ENCODE measurements around the gene KRTAP2-2. TPM values are rescaled to one million over a fixed set of nuclear protein-coding genes. Genes with fewer than 3 reads are reported as not detected.

KRTAP2-2 gene
- total and polyA plus RNA-seq, 2 donors from 2014 or later, result not detected

- Histone ChIP-seq H3K27ac (ENCODE audit: low read depth in 2 of 2, low read length in 2 of 2) (no peak overlapping the region), H3K36me3 (ENCODE audit: control insufficient read depth in 2 of 3, insufficient read depth in 3 of 3, low read length in 3 of 3) (no peaks in the 10 kb centered on the region), H3K9me3 (ENCODE audit: control insufficient read depth in 2 of 3, insufficient read depth in 1 of 3, low read length in 3 of 3) (no peaks in the 10 kb centered on the region), H3K4me3 (ENCODE audit: low read length in 3 of 3) (no peak overlapping the region), H3K9ac (ENCODE audit: low read length in 3 of 3) (no peak overlapping the region), H3K4me1 (ENCODE audit: control insufficient read depth in 2 of 3, insufficient read depth in 2 of 3, low read depth in 1 of 3, low read length in 3 of 3) (no peaks in the 10 kb centered on the region), H3K27me3 (ENCODE audit: control insufficient read depth, insufficient read depth, low read length) (no peaks in the 10 kb centered on the region)
- no peak for DNase-seq
- no peak for FAIRE-seq
- TF ChIP-seq CTCF (IDR thresholded peaks at IDR 0.05; ENCODE audit: borderline replicate concordance, extremely low read depth, insufficient read depth), result no peak
- intact Hi-C loops (cut with DNase I), result no loop called here
Measured at GRCh38 chr17:41082626-41083025, 27.6 kb upstream of the KRTAP2-2 start.

DNA sequence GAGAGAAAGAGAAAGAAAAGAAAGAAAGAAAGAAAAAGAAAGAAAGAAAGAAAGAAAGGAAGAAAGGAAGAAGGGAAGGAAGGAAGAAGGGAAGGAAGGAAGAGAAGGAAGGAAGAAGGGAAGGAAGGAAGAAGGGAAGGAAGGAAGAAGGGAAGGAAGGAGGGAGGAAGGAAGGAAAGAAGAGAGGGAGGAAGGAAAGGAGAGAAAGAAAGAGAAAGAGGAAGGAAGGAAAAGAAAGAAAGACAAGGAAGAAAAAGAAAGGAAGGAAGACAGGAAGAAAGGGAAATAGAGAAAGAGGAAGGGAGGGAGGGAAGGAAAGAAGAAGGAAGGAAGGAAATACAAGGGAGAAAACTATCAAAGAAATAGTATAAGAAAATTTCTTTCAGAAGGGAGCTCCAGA is 21.8 kb upstream of the KRTAP2-2 start:
- intact Hi-C loops (cut with DNase I), result no loop called here
- no peak for DNase-seq
- FAIRE-seq, result no peak
- TF ChIP-seq CTCF (IDR thresholded peaks at IDR 0.05; ENCODE audit: borderline replicate concordance, extremely low read depth, insufficient read depth), result no peak
- Histone ChIP-seq H3K27ac (ENCODE audit: low read depth in 2 of 2, low read length in 2 of 2) (no peak overlapping the region), H3K36me3 (ENCODE audit: control insufficient read depth in 2 of 3, insufficient read depth in 3 of 3, low read length in 3 of 3) (no peaks in the 10 kb centered on the region), H3K9me3 (ENCODE audit: control insufficient read depth in 2 of 3, insufficient read depth in 1 of 3, low read length in 3 of 3) (no peaks in the 10 kb centered on the region), H3K4me1 (ENCODE audit: control insufficient read depth in 2 of 3, insufficient read depth in 2 of 3, low read depth in 1 of 3, low read length in 3 of 3) (no peaks in the 10 kb centered on the region), H3K27me3 (ENCODE audit: control insufficient read depth, insufficient read depth, low read length) (no peaks in the 10 kb centered on the region), H3K4me3 (ENCODE audit: low read length in 3 of 3) (no peak overlapping the region), H3K9ac (ENCODE audit: low read length in 3 of 3) (no peak overlapping the region)

GRCh38 chr17:41073676-41074075 is 18.6 kb upstream of the KRTAP2-2 start:
- no peak overlapping the region for H3K4me3 ChIP-seq (ENCODE audit: low read length in 3 of 3)
- no peaks in the 10 kb centered on the region for H3K27me3 ChIP-seq (ENCODE audit: control insufficient read depth, insufficient read depth, low read length)
- no peaks in the 10 kb centered on the region for H3K9me3 ChIP-seq (ENCODE audit: control insufficient read depth in 2 of 3, insufficient read depth in 1 of 3, low read length in 3 of 3)
- intact Hi-C loops (cut with DNase I), result no loop called here
- H3K36me3 ChIP-seq (ENCODE audit: control insufficient read depth in 2 of 3, insufficient read depth in 3 of 3, low read length in 3 of 3), result no peaks in the 10 kb centered on the region
- FAIRE-seq (no peak), DNase-seq (no peak)
- no peak for TF ChIP-seq CTCF (IDR thresholded peaks at IDR 0.05; ENCODE audit: borderline replicate concordance, extremely low read depth, insufficient read depth)
- H3K4me1 ChIP-seq (ENCODE audit: control insufficient read depth in 2 of 3, insufficient read depth in 2 of 3, low read depth in 1 of 3, low read length in 3 of 3), result no peaks in the 10 kb centered on the region
- no peak overlapping the region for H3K9ac ChIP-seq (ENCODE audit: low read length in 3 of 3)
- no peak overlapping the region for H3K27ac ChIP-seq (ENCODE audit: low read depth in 2 of 2, low read length in 2 of 2)
